Measurements from ENCODE around the gene RNU1-1.
"Not testable (repeated sequence)": the region's sequence is repeated elsewhere in the genome, so short reads cannot be mapped to it uniquely, and the experiment has no call there.

The RNU1-1 gene

GRCh38 chr1:16497474-16497904, 16.6 kb downstream of the RNU1-1 start:
- in situ Hi-C loops (cut with HindIII; ENCODE audit: low sequenced_read_pairs): not testable (repeated sequence)

GRCh38 chr1:16493731-16494130, 20.4 kb downstream of the RNU1-1 start:
- in situ Hi-C loops (cut with HindIII; ENCODE audit: low sequenced_read_pairs): not testable (repeated sequence)

GRCh38 chr1:16492937-16493336, 21.1 kb downstream of the RNU1-1 start:
- in situ Hi-C loops (cut with HindIII; ENCODE audit: low sequenced_read_pairs): not testable (repeated sequence)

- in situ Hi-C loops (cut with HindIII; ENCODE audit: low sequenced_read_pairs): no loop called here
Observed at GRCh38 chr1:16491056-16491675, 22.9 kb downstream of the RNU1-1 start.

GRCh38 chr1:16489195-16489880, 24.7 kb downstream of the RNU1-1 start:
- in situ Hi-C loops (cut with HindIII; ENCODE audit: low sequenced_read_pairs): not testable (repeated sequence)

- in situ Hi-C loops (cut with HindIII; ENCODE audit: low sequenced_read_pairs): not testable (repeated sequence)
Observed at GRCh38 chr1:16487011-16487410, 27.1 kb downstream of the RNU1-1 start.

- in situ Hi-C loops (cut with HindIII; ENCODE audit: low sequenced_read_pairs): not testable (repeated sequence)
Observed at GRCh38 chr1:16486316-16486715, 27.8 kb downstream of the RNU1-1 start.

GRCh38 chr1:16484931-16485330, 29.2 kb downstream of the RNU1-1 start:
- in situ Hi-C loops (cut with HindIII; ENCODE audit: low sequenced_read_pairs): no loop called here

- in situ Hi-C loops (cut with HindIII; ENCODE audit: low sequenced_read_pairs): no loop called here
Observed at GRCh38 chr1:16484501-16484835, 29.6 kb downstream of the RNU1-1 start.

GRCh38 chr1:16483639-16484500, 30.2 kb downstream of the RNU1-1 start:
- in situ Hi-C loops (cut with HindIII; ENCODE audit: low sequenced_read_pairs): not testable (repeated sequence)

GRCh38 chr1:16483146-16483545, 30.9 kb downstream of the RNU1-1 start:
- in situ Hi-C loops (cut with HindIII; ENCODE audit: low sequenced_read_pairs): not testable (repeated sequence)

- in situ Hi-C loops (cut with HindIII; ENCODE audit: low sequenced_read_pairs): no loop called here
Observed at GRCh38 chr1:16478091-16478490, 36.0 kb downstream of the RNU1-1 start.

- in situ Hi-C loops (cut with HindIII; ENCODE audit: low sequenced_read_pairs): not testable (repeated sequence)
Observed at GRCh38 chr1:16475771-16476770, 38.0 kb downstream of the RNU1-1 start.

- in situ Hi-C loops (cut with HindIII; ENCODE audit: low sequenced_read_pairs): not testable (repeated sequence)
Observed at GRCh38 chr1:16474891-16475290, 39.2 kb downstream of the RNU1-1 start.

- in situ Hi-C loops (cut with HindIII; ENCODE audit: low sequenced_read_pairs): no loop called here
Observed at GRCh38 chr1:16474166-16474800, 39.8 kb downstream of the RNU1-1 start.

- in situ Hi-C loops (cut with HindIII; ENCODE audit: low sequenced_read_pairs): no loop called here
Observed at GRCh38 chr1:16468558-16468957, 45.5 kb downstream of the RNU1-1 start.

- in situ Hi-C loops (cut with HindIII; ENCODE audit: low sequenced_read_pairs): no loop called here
Observed at GRCh38 chr1:16464917-16465625, 49.0 kb downstream of the RNU1-1 start.
